ENCODE results near the gene PHLDB2. TPM values are rescaled to one million over a fixed set of nuclear protein-coding genes. Genes with fewer than 3 reads are reported as not detected.

Gene PHLDB2
- total RNA-seq, 2 experiments from 2014 or later, result 2.5 to 4.1 TPM

GRCh38 chr3:111936191-111936841, 77.3 kb downstream of the PHLDB2 start:
- no peaks in the 10 kb centered on the region for H3K27me3 Mint-ChIP-seq (ENCODE audit: low read depth)
- H3K9me3 Mint-ChIP-seq (ENCODE audit: insufficient read depth), result no peaks in the 10 kb centered on the region
- no peaks in the 10 kb centered on the region for H3K4me1 Mint-ChIP-seq (ENCODE audit: low read depth)
- DNase-seq (no peak), ATAC-seq (no peak)
- H3K4me3 Mint-ChIP-seq, result no peak overlapping the region
- CTCF ChIA-PET, result interaction anchor here (1.4 kb wide), 1 partner anchor 219 kb away, joined by 4 read pairs; no protein-coding TSS in a partner anchor
- POLR2A ChIA-PET, result no interaction called here
- H3K36me3 Mint-ChIP-seq (ENCODE audit: low read depth), result no peaks in the 10 kb centered on the region
- no peak overlapping the region for H3K27ac Mint-ChIP-seq

GRCh38 chr3:111936967-111937366, 77.9 kb downstream of the PHLDB2 start:
- Mint-ChIP-seq H3K27ac (no peak overlapping the region), H3K9me3 (ENCODE audit: insufficient read depth) (no peaks in the 10 kb centered on the region), H3K27me3 (ENCODE audit: low read depth) (no peaks in the 10 kb centered on the region), H3K36me3 (ENCODE audit: low read depth) (no peaks in the 10 kb centered on the region), H3K4me1 (ENCODE audit: low read depth) (no peaks in the 10 kb centered on the region), H3K4me3 (no peak overlapping the region)
- POLR2A ChIA-PET, result no interaction called here
- DNase-seq (no peak), ATAC-seq (no peak)
- CTCF ChIA-PET, result interaction anchor here (1.4 kb wide), 1 partner anchor 220 kb away, joined by 4 read pairs; no protein-coding TSS in a partner anchor

GRCh38 chr3:111937871-111938270, 78.8 kb downstream of the PHLDB2 start:
- DNase-seq, result no peak
- CTCF ChIA-PET, result no interaction called here
- Mint-ChIP-seq H3K27me3 (ENCODE audit: low read depth) (no peaks in the 10 kb centered on the region), H3K27ac (no peak overlapping the region), H3K36me3 (ENCODE audit: low read depth) (no peaks in the 10 kb centered on the region), H3K9me3 (ENCODE audit: insufficient read depth) (no peaks in the 10 kb centered on the region), H3K4me1 (ENCODE audit: low read depth) (no peaks in the 10 kb centered on the region), H3K4me3 (no peak overlapping the region)
- POLR2A ChIA-PET, result no interaction called here
- ATAC-seq, result no peak

GRCh38 chr3:111939873-111940272, 80.8 kb downstream of the PHLDB2 start:
- DNase-seq (no peak), ATAC-seq (no peak)
- Mint-ChIP-seq H3K27ac (no peak overlapping the region), H3K36me3 (ENCODE audit: low read depth) (no peaks in the 10 kb centered on the region), H3K4me3 (no peak overlapping the region), H3K4me1 (ENCODE audit: low read depth) (no peaks in the 10 kb centered on the region), H3K27me3 (ENCODE audit: low read depth) (no peaks in the 10 kb centered on the region), H3K9me3 (ENCODE audit: insufficient read depth) (no peaks in the 10 kb centered on the region)
- ChIA-PET POLR2A (no interaction called here), CTCF (interaction anchor here (1.4 kb wide), 1 partner anchor 28 kb away, joined by 3 read pairs; no protein-coding TSS in a partner anchor)

GRCh38 chr3:111943533-111943932, 84.5 kb downstream of the PHLDB2 start:
- ChIA-PET POLR2A (no interaction called here), CTCF (no interaction called here)
- H3K4me3 Mint-ChIP-seq, result no peak overlapping the region
- H3K4me1 Mint-ChIP-seq (ENCODE audit: low read depth), result no peaks in the 10 kb centered on the region
- no peak for ATAC-seq
- DNase-seq, result no peak
- no peaks in the 10 kb centered on the region for H3K36me3 Mint-ChIP-seq (ENCODE audit: low read depth)
- no peaks in the 10 kb centered on the region for H3K9me3 Mint-ChIP-seq (ENCODE audit: insufficient read depth)
- peaks cover 3% of the 10 kb centered on the region for H3K27me3 Mint-ChIP-seq (ENCODE audit: low read depth)
- H3K27ac Mint-ChIP-seq, result no peak overlapping the region

GRCh38 chr3:111944372-111944771, 85.3 kb downstream of the PHLDB2 start:
- Mint-ChIP-seq H3K9me3 (ENCODE audit: insufficient read depth) (no peaks in the 10 kb centered on the region), H3K4me1 (ENCODE audit: low read depth) (no peaks in the 10 kb centered on the region), H3K4me3 (no peak overlapping the region), H3K27me3 (ENCODE audit: low read depth) (peaks cover 3% of the 10 kb centered on the region), H3K27ac (no peak overlapping the region), H3K36me3 (ENCODE audit: low read depth) (no peaks in the 10 kb centered on the region)
- DNase-seq (no peak), ATAC-seq (no peak)
- ChIA-PET CTCF (no interaction called here), POLR2A (no interaction called here)

- Mint-ChIP-seq H3K4me1 (ENCODE audit: low read depth) (no peaks in the 10 kb centered on the region), H3K4me3 (no peak overlapping the region), H3K9me3 (ENCODE audit: insufficient read depth) (no peaks in the 10 kb centered on the region), H3K27ac (no peak overlapping the region), H3K36me3 (ENCODE audit: low read depth) (no peaks in the 10 kb centered on the region), H3K27me3 (ENCODE audit: low read depth) (peaks cover 7% of the 10 kb centered on the region)
- ChIA-PET CTCF (interaction anchor here (1.7 kb wide), 1 partner anchor 21 kb away, joined by 4 read pairs; no protein-coding TSS in a partner anchor), POLR2A (no interaction called here)
- DNase-seq, result no peak
- ATAC-seq, result no peak
These were observed 88.2 kb downstream of the PHLDB2 start for GRCh38 chr3:111947231-111947630.

- no peak overlapping the region for H3K27ac Mint-ChIP-seq
- peaks cover 7% of the 10 kb centered on the region for H3K27me3 Mint-ChIP-seq (ENCODE audit: low read depth)
- no peak overlapping the region for H3K4me3 Mint-ChIP-seq
- DNase-seq (no peak), ATAC-seq (no peak)
- POLR2A ChIA-PET, result interaction anchor here (0.7 kb wide), 1 partner anchor 88 kb away, joined by 3 read pairs; no protein-coding TSS in a partner anchor
- no peaks in the 10 kb centered on the region for H3K36me3 Mint-ChIP-seq (ENCODE audit: low read depth)
- H3K4me1 Mint-ChIP-seq (ENCODE audit: low read depth), result no peaks in the 10 kb centered on the region
- CTCF ChIA-PET, result interaction anchor here (1.7 kb wide), 1 partner anchor 20 kb away, joined by 4 read pairs; no protein-coding TSS in a partner anchor
- H3K9me3 Mint-ChIP-seq (ENCODE audit: insufficient read depth), result no peaks in the 10 kb centered on the region
These were observed 89.7 kb downstream of the PHLDB2 start for GRCh38 chr3:111948786-111949185.

- H3K4me1 Mint-ChIP-seq (ENCODE audit: low read depth), result no peaks in the 10 kb centered on the region
- H3K9me3 Mint-ChIP-seq (ENCODE audit: insufficient read depth), result no peaks in the 10 kb centered on the region
- no peak overlapping the region for H3K27ac Mint-ChIP-seq
- ChIA-PET POLR2A (no interaction called here), CTCF (no interaction called here)
- peaks cover 7% of the 10 kb centered on the region for H3K27me3 Mint-ChIP-seq (ENCODE audit: low read depth)
- H3K36me3 Mint-ChIP-seq (ENCODE audit: low read depth), result no peaks in the 10 kb centered on the region
- ATAC-seq (no peak), DNase-seq (no peak)
- no peak overlapping the region for H3K4me3 Mint-ChIP-seq
These were observed 90.6 kb downstream of the PHLDB2 start for GRCh38 chr3:111949712-111950111.

- Mint-ChIP-seq H3K4me3 (no peak overlapping the region), H3K9me3 (ENCODE audit: insufficient read depth) (no peaks in the 10 kb centered on the region), H3K4me1 (ENCODE audit: low read depth) (no peaks in the 10 kb centered on the region), H3K27ac (no peak overlapping the region), H3K36me3 (ENCODE audit: low read depth) (no peaks in the 10 kb centered on the region), H3K27me3 (ENCODE audit: low read depth) (peaks cover 7% of the 10 kb centered on the region)
- ATAC-seq (no peak), DNase-seq (no peak)
- POLR2A ChIA-PET, result no interaction called here
- CTCF ChIA-PET, result interaction anchor here (0.9 to 1.7 kb wide), 3 partner anchors 17 to 235 kb away, joined by 3 to 6 read pairs (median 3); no protein-coding TSS in a partner anchor
These were observed 92.0 kb downstream of the PHLDB2 start for GRCh38 chr3:111951032-111951431.

- Mint-ChIP-seq H3K27ac (no peak overlapping the region), H3K9me3 (ENCODE audit: insufficient read depth) (no peaks in the 10 kb centered on the region), H3K36me3 (ENCODE audit: low read depth) (no peaks in the 10 kb centered on the region), H3K4me3 (no peak overlapping the region), H3K4me1 (ENCODE audit: low read depth) (no peaks in the 10 kb centered on the region), H3K27me3 (ENCODE audit: low read depth) (peaks cover 7% of the 10 kb centered on the region)
- CTCF ChIA-PET, result interaction anchor here (1.7 kb wide), 1 partner anchor 236 kb away, joined by 6 read pairs; no protein-coding TSS in a partner anchor
- DNase-seq (no peak), ATAC-seq (no peak)
- POLR2A ChIA-PET, result no interaction called here
These were observed 93.0 kb downstream of the PHLDB2 start for GRCh38 chr3:111952086-111952485.

- Mint-ChIP-seq H3K9me3 (ENCODE audit: insufficient read depth) (no peaks in the 10 kb centered on the region), H3K36me3 (ENCODE audit: low read depth) (no peaks in the 10 kb centered on the region), H3K27me3 (ENCODE audit: low read depth) (peaks cover 6% of the 10 kb centered on the region), H3K27ac (no peak overlapping the region), H3K4me3 (no peak overlapping the region), H3K4me1 (ENCODE audit: low read depth) (peaks cover 2% of the 10 kb centered on the region)
- CTCF ChIA-PET, result interaction anchor here (2.5 kb wide), 1 partner anchor 15 kb away, joined by 7 read pairs; no protein-coding TSS in a partner anchor
- no peak for ATAC-seq
- POLR2A ChIA-PET, result no interaction called here
- DNase-seq, result no peak
These were observed 93.9 kb downstream of the PHLDB2 start for GRCh38 chr3:111952866-111953450.
